Stimulated activated effector memory CD8-positive, alpha-beta T cell treated with anti-CD3 and anti-CD28 coated beads, Interleukin-12 subunit alpha, Interleukin-12 subunit beta, amount 100 ng/mL, for 72 hours (primary cell): ENCODE results near the gene PHKG1.
"Not testable (repeated sequence)": the region's sequence is repeated elsewhere in the genome, so short reads cannot be mapped to it uniquely, and the experiment has no call there.

Experiments used
- ATAC-seq: fragments of 150-1000 bp; cut with Tn5 transposase; 2 replicates; pipeline ENCODE4 v1.10.0; 2021
- DNase-seq, 2 donors: peaks; one replicate each; pipeline ENCODE4 v3.0.0; 2021 to 2022; ENCODE audit warnings: low spot score in 2 of 2
- H3K27ac Mint-ChIP-seq: one replicate; pipeline ENCODE4 v1.8.0; 2022; ENCODE audit warnings: mild to moderate bottlenecking, mixed read lengths
- H3K36me3 Mint-ChIP-seq: one replicate; pipeline ENCODE4 v1.8.0; 2022; ENCODE audit warnings: mild to moderate bottlenecking, mixed read lengths
- H3K4me1 Mint-ChIP-seq: one replicate; pipeline ENCODE4 v1.8.0; 2022; ENCODE audit warnings: mixed read lengths
- H3K4me3 Mint-ChIP-seq: one replicate; pipeline ENCODE4 v1.8.0; 2022; ENCODE audit warnings: mild to moderate bottlenecking, mixed read lengths
- H3K9me3 Mint-ChIP-seq: one replicate; pipeline ENCODE4 v1.8.0; 2022; ENCODE audit warnings: mixed read lengths

Gene PHKG1

DNA sequence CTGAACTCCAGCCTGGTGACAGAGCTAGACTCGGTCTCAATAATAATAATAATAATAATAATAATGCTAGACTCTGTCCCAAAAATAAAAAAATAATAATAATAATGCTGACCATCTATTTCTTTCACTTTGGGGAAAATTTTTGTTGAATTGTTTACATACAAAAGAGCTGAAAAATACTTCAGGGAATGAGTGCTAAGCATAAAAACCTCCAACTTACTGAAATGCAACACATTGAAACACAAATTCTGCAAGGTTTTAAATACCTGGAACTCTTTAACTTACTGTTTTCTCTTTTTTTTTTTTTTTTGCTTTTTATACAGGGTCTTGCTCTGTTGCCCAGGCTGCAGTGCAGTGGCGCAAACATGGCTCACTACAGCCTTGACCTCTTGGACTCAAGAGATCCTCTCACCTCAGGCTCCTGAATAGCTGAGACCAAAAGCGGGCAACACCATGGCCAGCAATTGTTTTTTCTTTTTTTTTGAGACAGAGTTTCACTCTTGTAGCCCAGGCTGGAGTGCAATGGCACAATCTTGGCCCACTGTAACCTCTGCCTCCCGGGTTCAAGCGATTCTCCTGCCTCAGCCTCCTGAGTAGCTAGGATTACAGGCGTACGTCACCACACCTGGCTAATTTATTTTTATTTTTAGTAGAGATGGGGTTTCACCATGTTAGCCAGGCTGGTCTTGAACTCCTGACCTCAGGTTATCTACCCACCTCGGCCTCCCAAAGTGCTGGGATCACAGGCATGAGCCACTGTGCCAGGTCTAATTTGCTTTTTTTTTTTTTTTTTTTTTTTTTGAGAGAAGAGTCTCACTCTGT is 5.6 kb upstream of the PHKG1 start:
- ATAC-seq, DNase-seq, H3K27ac Mint-ChIP-seq, H3K4me3 Mint-ChIP-seq, H3K9me3 Mint-ChIP-seq, H3K4me1 Mint-ChIP-seq: not testable (repeated sequence)
- peaks cover 81% of the 10 kb centered on the region for H3K36me3 Mint-ChIP-seq

DNA sequence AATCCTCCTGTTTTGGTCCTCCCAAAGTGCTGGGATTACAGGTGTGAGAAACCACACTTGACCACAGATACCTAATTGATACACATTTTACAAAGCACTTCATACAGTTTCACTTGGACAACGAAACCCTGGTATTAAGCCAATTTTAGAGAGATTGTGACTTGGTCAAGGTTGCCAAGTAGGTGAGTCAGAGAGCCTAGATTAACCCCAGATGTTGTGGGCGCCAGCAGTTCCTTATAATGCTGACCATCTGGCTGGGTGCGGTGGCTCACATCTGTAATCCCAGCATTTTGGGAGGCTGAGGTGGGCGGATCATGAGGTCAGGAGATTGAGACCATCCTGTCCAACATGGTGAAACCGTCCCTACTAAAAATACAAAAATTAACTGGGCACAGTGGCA is 4.9 kb upstream of the PHKG1 start:
- DNase-seq (no peak), ATAC-seq (no peak)
- H3K27ac Mint-ChIP-seq: no peak overlapping the region
- peaks cover 74% of the 10 kb centered on the region for H3K36me3 Mint-ChIP-seq
- H3K4me3 Mint-ChIP-seq: no peak overlapping the region
- H3K4me1 Mint-ChIP-seq: no peaks in the 10 kb centered on the region
- H3K9me3 Mint-ChIP-seq: no peaks in the 10 kb centered on the region

- not testable (repeated sequence) for DNase-seq, H3K9me3 Mint-ChIP-seq, H3K4me1 Mint-ChIP-seq, H3K4me3 Mint-ChIP-seq, ATAC-seq
- H3K27ac Mint-ChIP-seq: peak overlapping the region; percentile 83
- peaks cover 45% of the 10 kb centered on the region for H3K36me3 Mint-ChIP-seq
Observed at GRCh38 chr7:56092388-56092787, 364 bp downstream of the PHKG1 start.

DNA sequence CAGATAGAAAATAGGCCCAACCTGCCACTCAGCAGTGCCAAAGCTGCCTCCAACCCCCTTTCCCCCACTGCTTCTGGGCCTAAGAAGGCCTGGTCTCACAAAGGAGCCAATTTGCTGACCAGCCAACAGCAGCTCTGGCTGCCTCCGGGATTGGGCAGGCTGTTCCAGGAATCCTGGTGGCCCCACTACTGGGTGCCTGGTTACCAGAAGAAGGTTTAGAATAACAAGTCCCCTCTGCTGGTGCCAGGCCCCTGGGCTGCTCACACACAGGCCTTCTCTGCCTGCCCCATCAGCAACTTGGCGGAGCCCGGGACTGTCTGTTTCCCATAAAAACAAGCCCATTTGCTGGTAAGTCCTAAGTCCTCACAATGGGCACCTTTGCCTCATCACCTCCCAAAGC is 1.2 kb downstream of the PHKG1 start:
- peaks cover 45% of the 10 kb centered on the region for H3K36me3 Mint-ChIP-seq
- H3K27ac Mint-ChIP-seq: peak overlapping the region; percentile 83
- peak; percentile 31 for ATAC-seq
- DNase-seq: no peak
- no peaks in the 10 kb centered on the region for H3K4me1 Mint-ChIP-seq
- no peaks in the 10 kb centered on the region for H3K9me3 Mint-ChIP-seq
- H3K4me3 Mint-ChIP-seq: no peak overlapping the region

- H3K27ac Mint-ChIP-seq: no peak overlapping the region
- peaks cover 39% of the 10 kb centered on the region for H3K36me3 Mint-ChIP-seq
- no peaks in the 10 kb centered on the region for H3K9me3 Mint-ChIP-seq
- no peak for DNase-seq
- no peak for ATAC-seq
- H3K4me3 Mint-ChIP-seq: no peak overlapping the region
- no peaks in the 10 kb centered on the region for H3K4me1 Mint-ChIP-seq
Observed at GRCh38 chr7:56087445-56087844, 5.3 kb downstream of the PHKG1 start.

GRCh38 chr7:56086761-56087160 is 6.0 kb downstream of the PHKG1 start:
- H3K4me1 Mint-ChIP-seq: peaks cover 5% of the 10 kb centered on the region
- no peak for ATAC-seq
- no peaks in the 10 kb centered on the region for H3K9me3 Mint-ChIP-seq
- H3K27ac Mint-ChIP-seq: no peak overlapping the region
- no peak overlapping the region for H3K4me3 Mint-ChIP-seq
- peaks cover 45% of the 10 kb centered on the region for H3K36me3 Mint-ChIP-seq
- DNase-seq: no peak

GRCh38 chr7:56083150-56083785 is 9.5 kb downstream of the PHKG1 start:
- ATAC-seq (no peak), DNase-seq (no peak)
- no peaks in the 10 kb centered on the region for H3K9me3 Mint-ChIP-seq
- H3K4me1 Mint-ChIP-seq: peaks cover 5% of the 10 kb centered on the region
- peaks cover 54% of the 10 kb centered on the region for H3K36me3 Mint-ChIP-seq
- H3K27ac Mint-ChIP-seq: peak overlapping the region; percentile 26
- no peak overlapping the region for H3K4me3 Mint-ChIP-seq

DNA sequence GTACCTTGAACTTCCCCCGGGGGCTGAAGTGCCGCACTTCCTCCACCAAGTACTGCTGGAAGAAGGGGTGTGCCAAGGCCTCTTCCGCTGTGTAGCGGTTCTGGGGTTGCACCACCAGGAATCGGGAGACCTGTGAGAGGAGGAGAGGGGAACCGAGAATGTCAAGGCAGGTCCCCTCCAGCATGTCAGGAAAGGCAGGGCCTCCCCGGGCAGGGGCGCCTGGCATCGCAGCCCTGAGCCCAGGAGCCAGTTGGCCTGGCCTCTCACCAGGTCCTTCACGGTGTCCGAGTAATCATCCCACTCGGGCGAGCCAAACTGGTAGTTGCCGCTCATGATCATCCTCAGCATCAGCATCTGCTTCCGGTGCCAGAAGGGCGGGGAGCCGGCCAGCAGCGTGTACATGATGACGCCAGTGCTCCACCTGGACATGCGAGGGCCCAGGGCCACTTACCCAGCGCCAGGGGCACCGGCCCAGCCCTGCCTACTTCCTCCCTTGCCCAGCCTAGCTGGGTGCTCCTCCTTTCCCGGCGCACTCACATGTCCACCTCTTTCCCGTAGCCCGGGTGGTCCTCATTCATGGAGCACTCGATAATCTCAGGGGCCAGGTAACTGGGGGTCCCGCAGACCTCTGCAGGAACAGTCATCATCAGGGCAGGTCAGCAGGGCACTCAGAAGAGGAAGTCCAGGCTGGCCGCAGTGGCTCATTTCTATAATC is 11.0 kb downstream of the PHKG1 start:
- DNase-seq: no peak
- no peak overlapping the region for H3K4me3 Mint-ChIP-seq
- H3K9me3 Mint-ChIP-seq: no peaks in the 10 kb centered on the region
- peaks cover 48% of the 10 kb centered on the region for H3K36me3 Mint-ChIP-seq
- H3K4me1 Mint-ChIP-seq: peaks cover 5% of the 10 kb centered on the region
- ATAC-seq: no peak
- H3K27ac Mint-ChIP-seq: peak overlapping the region; percentile 45

DNA sequence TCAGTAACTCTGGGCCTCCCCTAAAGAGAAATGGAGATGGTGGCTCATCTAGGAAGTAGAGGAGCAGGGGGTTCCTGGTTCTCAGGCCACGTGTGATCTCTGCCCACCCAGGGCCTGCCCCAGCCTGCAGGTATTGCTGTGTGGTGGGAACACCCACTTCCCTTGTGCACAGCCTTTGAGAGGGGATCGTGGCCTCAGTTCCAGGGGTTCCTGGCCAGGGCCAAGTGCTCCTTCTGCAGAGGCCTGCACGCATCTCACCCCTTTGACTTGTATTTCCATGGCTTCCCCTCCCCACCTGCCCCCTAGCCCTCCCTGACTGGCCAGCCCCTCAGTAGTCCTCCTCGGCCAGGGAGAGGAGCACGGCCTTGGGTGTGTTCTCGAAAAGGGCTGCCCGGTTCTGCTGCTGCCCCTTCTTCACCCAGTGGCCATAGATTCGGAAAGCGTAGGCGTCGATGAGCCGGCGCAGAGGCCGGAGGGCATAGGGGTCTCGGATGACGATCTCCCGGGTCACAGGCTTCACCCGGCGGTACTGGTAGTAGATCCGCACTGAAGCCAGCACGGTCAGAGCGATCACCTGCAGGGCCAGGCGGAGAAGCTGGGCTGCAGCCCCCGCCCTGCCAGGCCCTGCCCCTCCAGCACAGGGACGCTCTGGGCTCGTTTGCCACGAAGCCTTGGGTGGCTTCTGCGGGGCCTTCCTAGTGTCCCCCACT is 11.9 kb downstream of the PHKG1 start:
- Mint-ChIP-seq H3K36me3 (peaks cover 51% of the 10 kb centered on the region), H3K27ac (peak overlapping the region; percentile 77)
- not testable (repeated sequence) for H3K9me3 Mint-ChIP-seq, H3K4me1 Mint-ChIP-seq, ATAC-seq, DNase-seq, H3K4me3 Mint-ChIP-seq

DNA sequence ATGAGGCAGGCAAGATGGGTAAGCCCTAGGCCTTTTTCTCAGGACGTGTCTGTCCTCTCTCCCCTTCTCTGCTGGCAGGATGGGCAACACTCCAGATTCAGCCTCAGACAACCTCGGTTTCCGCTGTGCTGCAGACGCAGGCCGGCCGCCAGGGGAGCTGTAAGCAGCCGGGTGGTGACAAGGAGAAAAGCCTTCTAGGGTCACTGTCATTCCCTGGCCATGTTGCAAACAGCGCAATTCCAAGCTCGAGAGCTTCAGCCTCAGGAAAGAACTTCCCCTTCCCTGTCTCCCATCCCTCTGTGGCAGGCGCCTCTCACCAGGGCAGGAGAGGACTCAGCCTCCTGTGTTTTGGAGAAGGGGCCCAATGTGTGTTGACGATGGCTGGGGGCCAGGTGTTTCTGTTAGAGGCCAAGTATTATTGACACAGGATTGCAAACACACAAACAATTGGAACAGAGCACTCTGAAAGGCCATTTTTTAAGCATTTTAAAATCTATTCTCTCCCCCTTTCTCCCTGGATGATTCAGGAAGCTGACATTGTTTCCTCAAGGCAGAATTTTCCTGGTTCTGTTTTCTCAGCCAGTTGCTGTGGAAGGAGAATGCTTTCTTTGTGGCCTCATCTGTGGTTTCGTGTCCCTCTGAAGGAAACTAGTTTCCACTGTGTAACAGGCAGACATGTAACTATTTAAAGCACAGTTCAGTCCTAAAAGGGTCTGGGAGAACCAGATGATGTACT is 13.1 kb downstream of the PHKG1 start:
- Mint-ChIP-seq H3K27ac (peak overlapping the region; percentile 75), H3K9me3 (no peaks in the 10 kb centered on the region), H3K36me3 (peaks cover 61% of the 10 kb centered on the region), H3K4me3 (no peak overlapping the region), H3K4me1 (peaks cover 5% of the 10 kb centered on the region)
- ATAC-seq (no peak), DNase-seq (no peak)

GRCh38 chr7:56078196-56078595 is 14.6 kb downstream of the PHKG1 start:
- Mint-ChIP-seq H3K27ac (peak overlapping the region; percentile 75), H3K9me3 (no peaks in the 10 kb centered on the region), H3K4me3 (no peak overlapping the region), H3K4me1 (peaks cover 12% of the 10 kb centered on the region), H3K36me3 (peaks cover 75% of the 10 kb centered on the region)
- ATAC-seq (no peak), DNase-seq (no peak)

GRCh38 chr7:56077681-56078080 is 15.1 kb downstream of the PHKG1 start:
- ATAC-seq: no peak
- no peak overlapping the region for H3K27ac Mint-ChIP-seq
- no peaks in the 10 kb centered on the region for H3K9me3 Mint-ChIP-seq
- no peak overlapping the region for H3K4me3 Mint-ChIP-seq
- no peak for DNase-seq
- H3K36me3 Mint-ChIP-seq: peaks cover 80% of the 10 kb centered on the region
- peaks cover 18% of the 10 kb centered on the region for H3K4me1 Mint-ChIP-seq

- H3K36me3 Mint-ChIP-seq: peaks cover 90% of the 10 kb centered on the region
- peak; percentile 87 for ATAC-seq
- H3K27ac Mint-ChIP-seq: peak overlapping the region; percentile 9
- DNase-seq: peak; percentile 69 to 88
- peaks cover 12% of the 10 kb centered on the region for H3K4me1 Mint-ChIP-seq
- no peak overlapping the region for H3K4me3 Mint-ChIP-seq
- no peaks in the 10 kb centered on the region for H3K9me3 Mint-ChIP-seq
Observed at GRCh38 chr7:56074371-56074791, 18.4 kb downstream of the PHKG1 start.

- Mint-ChIP-seq H3K4me1 (peaks cover 33% of the 10 kb centered on the region), H3K36me3 (peaks cover 91% of the 10 kb centered on the region), H3K27ac (peak overlapping the region; percentile 30)
- H3K4me3 Mint-ChIP-seq, H3K9me3 Mint-ChIP-seq, DNase-seq, ATAC-seq: not testable (repeated sequence)
Observed at GRCh38 chr7:56066376-56066775, 26.4 kb downstream of the PHKG1 start.
